HCT116 (cell line): Measurements from ENCODE around the gene CLCF1. TPM values are rescaled to one million over a fixed set of nuclear protein-coding genes. Genes with fewer than 3 reads are reported as not detected.
A peak's percentile ranks its signal among the peaks of the same experiment; 100 is the strongest.

ENCODE experiments used
- ATAC-seq: fragments of 200-7000 bp; cut with Tn5 transposase; 2 replicates; pipeline ENCODE4 v1.9.1; 2020; ENCODE audit warnings: mild to moderate bottlenecking, moderate library complexity
- BruUV-seq: library from RNA; stranded (reverse); fragments of 400-500 nt; replicated peaks from 2 replicates; lab custom pipeline; 2021; lab: Mats Ljungman, UMichigan
- CTCF ChIA-PET: fragments of 300-600 bp; sonication (Branson Sonifier 250); formaldehyde crosslinking; loops from one replicate; lab custom pipeline; 2021; ENCODE audit warnings: antibody characterized with exemption; lab: Charles Lee
- POLR2A ChIA-PET: fragments of 300-600, 350-600 bp; sonication (Branson Sonifier 250); formaldehyde crosslinking; loops from one replicate; lab custom pipeline; 2021; ENCODE audit warnings: antibody characterized with exemption; lab: Charles Lee
- RAD21 ChIA-PET, 2 experiments: fragments of 300-600 bp; sonication (Branson Sonifier 250); formaldehyde crosslinking; loops; one replicate each; lab custom pipeline; 2023; ENCODE audit warnings: low total read pairs in 2 of 2; ENCODE audit not compliant: uncharacterized antibody in 2 of 2, unreplicated experiment in 2 of 2, low non-redundant PET in 1 of 2; lab: Charles Lee
- DNase-seq: peaks from one replicate; pipeline ENCODE4 v3.0.0-alpha.2; 2010; ENCODE audit warnings: low read depth, low spot score
- H2AFZ ChIP-seq: fragments of 200-600 bp; shearing (Covaris generic), sonication (generic); 2 replicates; pipeline ENCODE4 v1.6.1; 2017; ENCODE audit warnings: low read depth, mixed run types, mixed read lengths, antibody characterized with exemption, low read length; ENCODE audit not compliant: poor library complexity, severe bottlenecking
- H3K27ac ChIP-seq: 2 replicates; pipeline ENCODE4 v1.5.1; 2012; ENCODE audit warnings: low read depth, low read length
- H3K27me3 ChIP-seq: fragments of 200-600 bp; sonication (generic); 2 replicates; pipeline ENCODE4 v1.6.1; 2016; ENCODE audit warnings: mixed run types, low read length, mixed read lengths; ENCODE audit not compliant: insufficient read depth
- H3K36me3 ChIP-seq, 2 experiments: fragments of 200-500 bp in 1 of 2; fragments of 200-600 bp in 1 of 2; sonication (Bioruptor generic) in 1 of 2; sonication (generic) in 1 of 2; 2 replicates each; pipeline versions ENCODE4 v1.5.1 to v1.6.1; 2014 to 2016; ENCODE audit warnings: low read length in 2 of 2, inconsistent platforms in 1 of 2, mixed read lengths in 1 of 2, mixed run types in 1 of 2; ENCODE audit not compliant: insufficient read depth in 2 of 2, control insufficient read depth in 1 of 2
- H3K4me1 ChIP-seq, 2 experiments: fragments of 200-600 bp in 1 of 2; sonication (generic) in 1 of 2; 2 replicates each; pipeline versions ENCODE4 v1.5.1 to v1.6.1; 2012 to 2017; ENCODE audit warnings: low read length in 2 of 2, inconsistent platforms in 1 of 2, mild to moderate bottlenecking in 1 of 2, mixed read lengths in 1 of 2, mixed run types in 1 of 2, moderate library complexity in 1 of 2; ENCODE audit not compliant: insufficient read depth in 2 of 2, control insufficient read depth in 1 of 2
- H3K4me2 ChIP-seq: fragments of 200-600 bp; sonication (generic); 2 replicates; pipeline ENCODE4 v1.6.1; 2017; ENCODE audit warnings: mixed run types, low read length, mixed read lengths
- H3K4me3 ChIP-seq, 2 experiments: fragments of 200-600 bp in 1 of 2; sonication (generic) in 1 of 2; replicated peaks in 1 of 2; 2 replicates each; pipeline ENCODE4 v1.5.1; 2011 to 2016; ENCODE audit warnings: low read length in 2 of 2, control low read depth in 1 of 2, low read depth in 1 of 2, mild to moderate bottlenecking in 1 of 2, mixed read lengths in 1 of 2, mixed run types in 1 of 2
- H3K79me2 ChIP-seq: fragments of 200-600 bp; sonication (generic); 2 replicates; pipeline ENCODE4 v1.6.1; 2017; ENCODE audit warnings: mild to moderate bottlenecking, mixed run types, low read length, moderate library complexity, mixed read lengths; ENCODE audit not compliant: insufficient read depth
- H3K9ac ChIP-seq: fragments of 200-600 bp; sonication (generic); 2 replicates; pipeline ENCODE4 v1.6.1; 2016; ENCODE audit warnings: low read length, mixed read lengths
- H3K9me2 ChIP-seq: fragments of 200-600 bp; sonication (generic), shearing (Covaris generic); 2 replicates; pipeline ENCODE4 v1.6.1; 2017; ENCODE audit warnings: mixed run types, mild to moderate bottlenecking, moderate library complexity; ENCODE audit not compliant: insufficient read depth
- H3K9me3 ChIP-seq, 2 experiments: fragments of 200-500 bp in 1 of 2; fragments of 200-600 bp in 1 of 2; sonication (Bioruptor generic) in 1 of 2; sonication (generic) in 1 of 2; 2 replicates each; pipeline ENCODE4 v1.6.1; 2014 to 2017; ENCODE audit warnings: low read length in 2 of 2, mixed read lengths in 2 of 2, inconsistent platforms in 1 of 2, low read depth in 1 of 2, mild to moderate bottlenecking in 1 of 2, mixed run types in 1 of 2, moderate library complexity in 1 of 2; ENCODE audit not compliant: control insufficient read depth in 1 of 2, insufficient read depth in 1 of 2
- H4K20me1 ChIP-seq: fragments of 200-600 bp; sonication (generic), shearing (Covaris generic); 2 replicates; pipeline ENCODE4 v1.6.1; 2017; ENCODE audit warnings: mixed run types, mild to moderate bottlenecking, moderate library complexity; ENCODE audit not compliant: insufficient read depth
- CEBPB ChIP-seq: IDR thresholded peaks from 2 replicates; pipeline ENCODE4 v1.6.1; 2012; ENCODE audit warnings: low read depth
- ELF1 ChIP-seq: IDR thresholded peaks from 2 replicates; pipeline ENCODE4 v1.6.1; 2012; ENCODE audit warnings: low read depth, borderline replicate concordance
- EZH2 ChIP-seq: fragments of 200-600 bp; sonication (generic); IDR thresholded peaks from 2 replicates; pipeline ENCODE4 v1.6.1; 2017; ENCODE audit warnings: antibody characterized with exemption, mixed run types
- FOSL1 ChIP-seq: IDR thresholded peaks from 2 replicates; pipeline ENCODE4 v1.6.1; 2012; ENCODE audit warnings: low read depth
- JUND ChIP-seq: IDR thresholded peaks from 2 replicates; pipeline ENCODE4 v1.6.1; 2012
- POLR2A ChIP-seq: IDR thresholded peaks from 2 replicates; pipeline ENCODE4 v1.7.0; 2011; ENCODE audit warnings: borderline replicate concordance; ENCODE audit not compliant: insufficient read depth, insufficient read length; ENCODE audit errors: extremely low read depth
- POLR2AphosphoS5 ChIP-seq: IDR thresholded peaks from 2 replicates; pipeline ENCODE4 v1.6.1; 2011; ENCODE audit warnings: mild to moderate bottlenecking, low read depth, low read length, moderate library complexity
- RAD21 ChIP-seq: IDR thresholded peaks from 2 replicates; pipeline ENCODE4 v1.6.1; 2012; ENCODE audit warnings: low read depth, mild to moderate bottlenecking
- SIN3A ChIP-seq: IDR thresholded peaks from 2 replicates; pipeline ENCODE4 v1.6.1; 2012; ENCODE audit warnings: low read depth
- SP1 ChIP-seq: IDR thresholded peaks from 2 replicates; pipeline ENCODE4 v1.6.1; 2012; ENCODE audit warnings: low read depth
- TCF7L2 ChIP-seq: IDR thresholded peaks from 2 replicates; pipeline ENCODE4 v1.7.0; 2011; ENCODE audit warnings: borderline replicate concordance, inconsistent platforms; ENCODE audit not compliant: insufficient read depth, insufficient read length; ENCODE audit errors: extremely low read depth
- YY1 ChIP-seq: IDR thresholded peaks from 2 replicates; pipeline ENCODE4 v1.6.1; 2011; ENCODE audit warnings: low read length, low read depth, moderate library complexity, mild to moderate bottlenecking; ENCODE audit not compliant: insufficient replicate concordance; ENCODE audit errors: extremely low read depth
- ZFX ChIP-seq: fragments of 450-650 bp; IDR thresholded peaks from 2 replicates; pipeline ENCODE4 v1.6.1; 2017
- ZNF274 ChIP-seq: fragments of 200-500 bp; sonication (Bioruptor generic); IDR thresholded peaks from 2 replicates; pipeline ENCODE4 v1.6.1; 2014; ENCODE audit warnings: mild to moderate bottlenecking, low read depth, low read length, inconsistent platforms
- intact Hi-C: fragments of 100-400 bp; cut with micrococcal nuclease; formaldehyde crosslinking; loops from 2 replicates; pipeline ENCODE4 v1.10.0; 2022
- total RNA-seq: library from RNA; stranded (reverse); gene quantifications from one replicate; pipeline ENCODE4 v1.2.1, GENCODE V29; 2021; ENCODE audit not compliant: unreplicated experiment
- TF ChIP-seq, protein P1 (sequence below): IDR thresholded peaks from 2 replicates; pipeline ENCODE4 v1.6.1; 2011; ENCODE audit warnings: mild to moderate bottlenecking, low read length, moderate library complexity; ENCODE audit not compliant: insufficient replicate concordance; ENCODE audit errors: extremely low read depth
- TF ChIP-seq, protein P2 (sequence below): IDR thresholded peaks from 2 replicates; pipeline ENCODE4 v1.6.1; 2012
- TF ChIP-seq, protein P3 (sequence below): IDR thresholded peaks from 2 replicates; pipeline ENCODE4 v1.6.1; 2012; ENCODE audit warnings: low read depth
- TF ChIP-seq, protein P4 (sequence below): IDR thresholded peaks from 2 replicates; pipeline ENCODE4 v1.6.1; 2012
- TF ChIP-seq, protein P5 (sequence below), 3 experiments: fragments of 200-600 bp in 1 of 3; sonication (generic) in 1 of 3; IDR thresholded peaks in 2 of 3; conservative IDR thresholded peaks in 1 of 3; 2 replicates each; pipeline ENCODE4 v1.5.1; 2012 to 2017; ENCODE audit warnings: low read depth in 2 of 3, low read length in 2 of 3, antibody characterized with exemption in 1 of 3, borderline replicate concordance in 1 of 3, control low read depth in 1 of 3, mild to moderate bottlenecking in 1 of 3, mixed read lengths in 1 of 3, mixed run types in 1 of 3, moderate library complexity in 1 of 3; ENCODE audit not compliant: insufficient read depth in 1 of 3

The CLCF1 gene
- total RNA-seq, 1 experiment from 2014 or later, result 12.2 TPM

DNA sequence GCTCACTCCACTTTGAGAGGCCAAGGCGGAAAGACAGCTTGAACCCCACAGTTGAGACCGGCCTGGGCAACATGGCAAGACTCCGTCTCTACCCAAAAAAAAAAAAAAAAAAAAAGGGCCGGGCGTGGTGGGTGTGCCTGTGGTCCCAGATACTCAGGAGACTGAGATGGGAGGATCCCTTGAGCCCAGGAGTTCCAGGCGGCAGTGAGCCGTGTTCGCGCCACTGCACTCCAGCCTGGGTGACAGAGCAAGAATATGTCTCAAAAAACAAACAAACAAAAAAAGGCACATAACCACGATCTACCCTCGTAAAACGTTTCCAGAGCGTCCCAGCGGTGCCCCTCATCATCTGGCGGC is 17.5 kb upstream of the CLCF1 start:
- POLR2A ChIA-PET, result no interaction called here
- ATAC-seq, result peak; percentile 14

More for the DNA sequence above, 17.5 kb upstream of the CLCF1 start:
- intact Hi-C loops, result no loop called here
- Histone ChIP-seq H4K20me1 (no peaks in the 10 kb centered on the region), H3K27me3 (no peaks in the 10 kb centered on the region), H3K9ac (peak overlapping the region; percentile 83), H3K4me1 (peaks cover 9 to 34% of the 10 kb centered on the region in 2 experiments), H3K4me3 (peak overlapping the region; percentile 69), H2AFZ (no peak overlapping the region), H3K4me2 (peak overlapping the region; percentile 96), H3K9me3 (no peaks in the 10 kb centered on the region), H3K79me2 (peaks cover 14% of the 10 kb centered on the region; the same call in 1 of the 2 replicates), H3K36me3 (peaks cover 0 to 5% of the 10 kb centered on the region in 2 experiments; a peak in 1 of 4 replicates), H3K9me2 (no peaks in the 10 kb centered on the region), H3K27ac (peak overlapping the region; percentile 85)
- no TSS peak for BruUV-seq
- CTCF ChIA-PET, result interaction anchor here (0.7 to 2.2 kb wide), 4 partner anchors 9 to 369 kb away, joined by 3 to 17 read pairs (median 10); partner anchors contain the start of gene PPP1CA
- TF ChIP-seq YY1 (no peak), ELF1 (no peak), CEBPB (no peak), SP1 (no peak), EZH2 (no peak), JUND (no peak), TCF7L2 (no peak), FOSL1 (no peak), SIN3A (no peak), ZFX (no peak), ZNF274 (no peak), POLR2A (no peak), POLR2AphosphoS5 (no peak), RAD21 (no peak)
- TF ChIP-seq, protein P1, sequence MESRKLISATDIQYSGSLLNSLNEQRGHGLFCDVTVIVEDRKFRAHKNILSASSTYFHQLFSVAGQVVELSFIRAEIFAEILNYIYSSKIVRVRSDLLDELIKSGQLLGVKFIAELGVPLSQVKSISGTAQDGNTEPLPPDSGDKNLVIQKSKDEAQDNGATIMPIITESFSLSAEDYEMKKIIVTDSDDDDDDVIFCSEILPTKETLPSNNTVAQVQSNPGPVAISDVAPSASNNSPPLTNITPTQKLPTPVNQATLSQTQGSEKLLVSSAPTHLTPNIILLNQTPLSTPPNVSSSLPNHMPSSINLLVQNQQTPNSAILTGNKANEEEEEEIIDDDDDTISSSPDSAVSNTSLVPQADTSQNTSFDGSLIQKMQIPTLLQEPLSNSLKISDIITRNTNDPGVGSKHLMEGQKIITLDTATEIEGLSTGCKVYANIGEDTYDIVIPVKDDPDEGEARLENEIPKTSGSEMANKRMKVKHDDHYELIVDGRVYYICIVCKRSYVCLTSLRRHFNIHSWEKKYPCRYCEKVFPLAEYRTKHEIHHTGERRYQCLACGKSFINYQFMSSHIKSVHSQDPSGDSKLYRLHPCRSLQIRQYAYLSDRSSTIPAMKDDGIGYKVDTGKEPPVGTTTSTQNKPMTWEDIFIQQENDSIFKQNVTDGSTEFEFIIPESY, result no peak
- TF ChIP-seq, protein P2, sequence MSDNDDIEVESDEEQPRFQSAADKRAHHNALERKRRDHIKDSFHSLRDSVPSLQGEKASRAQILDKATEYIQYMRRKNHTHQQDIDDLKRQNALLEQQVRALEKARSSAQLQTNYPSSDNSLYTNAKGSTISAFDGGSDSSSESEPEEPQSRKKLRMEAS, result no peak
- TF ChIP-seq, protein P3, sequence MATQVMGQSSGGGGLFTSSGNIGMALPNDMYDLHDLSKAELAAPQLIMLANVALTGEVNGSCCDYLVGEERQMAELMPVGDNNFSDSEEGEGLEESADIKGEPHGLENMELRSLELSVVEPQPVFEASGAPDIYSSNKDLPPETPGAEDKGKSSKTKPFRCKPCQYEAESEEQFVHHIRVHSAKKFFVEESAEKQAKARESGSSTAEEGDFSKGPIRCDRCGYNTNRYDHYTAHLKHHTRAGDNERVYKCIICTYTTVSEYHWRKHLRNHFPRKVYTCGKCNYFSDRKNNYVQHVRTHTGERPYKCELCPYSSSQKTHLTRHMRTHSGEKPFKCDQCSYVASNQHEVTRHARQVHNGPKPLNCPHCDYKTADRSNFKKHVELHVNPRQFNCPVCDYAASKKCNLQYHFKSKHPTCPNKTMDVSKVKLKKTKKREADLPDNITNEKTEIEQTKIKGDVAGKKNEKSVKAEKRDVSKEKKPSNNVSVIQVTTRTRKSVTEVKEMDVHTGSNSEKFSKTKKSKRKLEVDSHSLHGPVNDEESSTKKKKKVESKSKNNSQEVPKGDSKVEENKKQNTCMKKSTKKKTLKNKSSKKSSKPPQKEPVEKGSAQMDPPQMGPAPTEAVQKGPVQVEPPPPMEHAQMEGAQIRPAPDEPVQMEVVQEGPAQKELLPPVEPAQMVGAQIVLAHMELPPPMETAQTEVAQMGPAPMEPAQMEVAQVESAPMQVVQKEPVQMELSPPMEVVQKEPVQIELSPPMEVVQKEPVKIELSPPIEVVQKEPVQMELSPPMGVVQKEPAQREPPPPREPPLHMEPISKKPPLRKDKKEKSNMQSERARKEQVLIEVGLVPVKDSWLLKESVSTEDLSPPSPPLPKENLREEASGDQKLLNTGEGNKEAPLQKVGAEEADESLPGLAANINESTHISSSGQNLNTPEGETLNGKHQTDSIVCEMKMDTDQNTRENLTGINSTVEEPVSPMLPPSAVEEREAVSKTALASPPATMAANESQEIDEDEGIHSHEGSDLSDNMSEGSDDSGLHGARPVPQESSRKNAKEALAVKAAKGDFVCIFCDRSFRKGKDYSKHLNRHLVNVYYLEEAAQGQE, result no peak
- TF ChIP-seq, protein P4, sequence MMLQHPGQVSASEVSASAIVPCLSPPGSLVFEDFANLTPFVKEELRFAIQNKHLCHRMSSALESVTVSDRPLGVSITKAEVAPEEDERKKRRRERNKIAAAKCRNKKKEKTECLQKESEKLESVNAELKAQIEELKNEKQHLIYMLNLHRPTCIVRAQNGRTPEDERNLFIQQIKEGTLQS, result no peak
- TF ChIP-seq, protein P5, sequence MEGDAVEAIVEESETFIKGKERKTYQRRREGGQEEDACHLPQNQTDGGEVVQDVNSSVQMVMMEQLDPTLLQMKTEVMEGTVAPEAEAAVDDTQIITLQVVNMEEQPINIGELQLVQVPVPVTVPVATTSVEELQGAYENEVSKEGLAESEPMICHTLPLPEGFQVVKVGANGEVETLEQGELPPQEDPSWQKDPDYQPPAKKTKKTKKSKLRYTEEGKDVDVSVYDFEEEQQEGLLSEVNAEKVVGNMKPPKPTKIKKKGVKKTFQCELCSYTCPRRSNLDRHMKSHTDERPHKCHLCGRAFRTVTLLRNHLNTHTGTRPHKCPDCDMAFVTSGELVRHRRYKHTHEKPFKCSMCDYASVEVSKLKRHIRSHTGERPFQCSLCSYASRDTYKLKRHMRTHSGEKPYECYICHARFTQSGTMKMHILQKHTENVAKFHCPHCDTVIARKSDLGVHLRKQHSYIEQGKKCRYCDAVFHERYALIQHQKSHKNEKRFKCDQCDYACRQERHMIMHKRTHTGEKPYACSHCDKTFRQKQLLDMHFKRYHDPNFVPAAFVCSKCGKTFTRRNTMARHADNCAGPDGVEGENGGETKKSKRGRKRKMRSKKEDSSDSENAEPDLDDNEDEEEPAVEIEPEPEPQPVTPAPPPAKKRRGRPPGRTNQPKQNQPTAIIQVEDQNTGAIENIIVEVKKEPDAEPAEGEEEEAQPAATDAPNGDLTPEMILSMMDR (IDR thresholded peaks at IDR 0.05 in 2 of 3, conservative IDR thresholded peaks at IDR 0.05 in 1 of 3; ENCODE audit: borderline replicate concordance in 1 of 3, insufficient read depth in 1 of 3, low read depth in 2 of 3, low read length in 2 of 3), result no peak
- no peak for DNase-seq
- RAD21 ChIA-PET, result no interaction called here
